GM19324 (cell line): Measurements from ENCODE around the gene INSL3.

Experiments used
- ATAC-seq: cut with Tn5 transposase; IDR thresholded peaks from one replicate; pipeline ENCODE4 v1.9.1; 2021; ENCODE audit warnings: mild to moderate bottlenecking, moderate library complexity; ENCODE audit not compliant: unreplicated experiment, low FRiP score

INSL3 gene

DNA sequence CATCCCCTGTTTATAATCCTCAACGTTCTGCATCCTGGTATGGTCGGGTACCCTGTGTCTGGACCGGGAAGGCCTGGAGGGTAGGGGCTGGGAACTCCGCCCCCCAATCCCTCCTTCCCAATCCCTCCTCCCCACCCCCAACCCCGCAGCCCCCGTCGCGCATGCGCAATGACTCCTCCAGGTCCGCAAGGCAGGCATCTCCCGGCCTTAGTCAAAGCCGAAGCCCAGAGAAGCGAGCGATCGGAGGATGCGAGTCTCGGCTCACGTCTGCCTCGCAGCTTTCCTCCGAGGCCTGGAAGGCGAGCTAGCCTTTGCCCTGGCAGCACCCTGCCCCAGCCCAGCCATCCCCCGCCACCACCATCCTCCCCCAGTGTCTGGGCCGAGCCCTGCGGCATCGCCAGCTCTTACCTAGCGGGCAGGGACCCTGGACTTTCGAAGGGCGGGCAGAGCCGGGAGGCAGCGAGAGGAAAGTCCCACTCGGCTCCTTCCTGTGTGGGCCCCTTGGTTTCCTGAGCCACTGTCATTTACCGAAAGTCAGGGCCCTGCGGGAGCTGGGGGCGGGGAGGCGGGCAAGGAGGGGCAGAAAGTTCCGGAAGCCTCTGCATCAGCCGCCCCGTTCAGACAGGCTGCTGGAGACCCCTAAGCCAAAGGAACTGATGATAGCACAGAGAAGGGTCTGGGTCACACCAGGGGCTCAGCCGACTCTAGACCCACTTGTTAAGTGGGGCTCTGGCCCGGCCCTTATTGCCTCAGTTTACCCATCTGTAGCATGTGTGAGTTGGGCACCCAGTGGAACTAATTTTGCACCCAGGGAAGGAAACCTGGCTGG lies 26.4 kb upstream of the INSL3 start, which contains the start of gene JAK3:
TSS of gene JAK3 (minus strand) at position 445 of the 829 bp plus-strand sequence. CDS start 3,565 bp downstream, outside the sequence.
- peak; percentile 56 for ATAC-seq

DNA sequence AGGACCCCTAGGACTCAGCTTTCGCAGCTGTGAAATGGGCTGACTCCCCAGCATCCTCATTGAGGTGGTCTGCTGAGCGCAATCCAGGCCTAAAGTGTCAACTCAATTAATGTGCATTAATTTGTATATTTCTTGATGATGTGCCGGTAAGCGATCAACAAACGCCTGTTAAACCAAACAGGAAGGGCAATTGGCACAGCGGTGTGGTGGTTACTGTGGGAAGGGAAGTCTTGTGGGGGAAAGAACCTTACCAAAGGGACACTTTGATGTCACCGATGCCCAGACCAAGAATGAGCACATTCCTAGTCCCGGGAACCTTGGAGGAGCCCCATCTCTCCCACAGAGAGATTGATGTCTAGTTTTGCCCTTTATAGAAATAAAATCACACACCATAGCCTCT lies 24.8 kb upstream of the INSL3 start:
- no peak for ATAC-seq

- ATAC-seq, result no peak
Observed at GRCh38 chr19:17843908-17844490, 22.7 kb upstream of the INSL3 start.

DNA sequence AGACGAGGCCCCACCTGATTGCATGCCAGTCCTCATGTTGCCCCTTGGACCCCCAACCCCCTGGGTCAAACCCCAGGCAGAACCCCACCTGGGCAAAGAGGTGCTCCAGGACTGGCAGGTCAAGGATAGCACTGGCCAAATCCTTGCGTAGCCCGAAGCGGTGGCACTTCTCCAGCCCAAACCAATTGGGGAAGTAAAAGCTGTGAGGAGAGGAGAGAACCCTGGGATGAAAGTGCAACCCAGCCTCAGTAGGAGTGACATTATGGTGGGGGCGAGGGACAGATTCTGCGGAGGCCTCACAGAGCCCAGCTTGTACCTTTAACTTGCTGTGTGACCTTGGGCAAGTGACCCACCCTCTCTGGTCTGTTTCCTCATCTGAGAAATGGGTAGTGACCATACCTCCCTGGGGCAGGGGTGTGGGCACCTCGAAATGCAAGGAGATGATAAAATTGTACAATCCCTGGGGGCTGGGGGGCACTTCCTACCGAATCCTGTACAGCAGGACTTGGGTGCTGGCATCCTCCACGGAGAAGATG lies 22.0 kb upstream of the INSL3 start:
- no peak for ATAC-seq

DNA sequence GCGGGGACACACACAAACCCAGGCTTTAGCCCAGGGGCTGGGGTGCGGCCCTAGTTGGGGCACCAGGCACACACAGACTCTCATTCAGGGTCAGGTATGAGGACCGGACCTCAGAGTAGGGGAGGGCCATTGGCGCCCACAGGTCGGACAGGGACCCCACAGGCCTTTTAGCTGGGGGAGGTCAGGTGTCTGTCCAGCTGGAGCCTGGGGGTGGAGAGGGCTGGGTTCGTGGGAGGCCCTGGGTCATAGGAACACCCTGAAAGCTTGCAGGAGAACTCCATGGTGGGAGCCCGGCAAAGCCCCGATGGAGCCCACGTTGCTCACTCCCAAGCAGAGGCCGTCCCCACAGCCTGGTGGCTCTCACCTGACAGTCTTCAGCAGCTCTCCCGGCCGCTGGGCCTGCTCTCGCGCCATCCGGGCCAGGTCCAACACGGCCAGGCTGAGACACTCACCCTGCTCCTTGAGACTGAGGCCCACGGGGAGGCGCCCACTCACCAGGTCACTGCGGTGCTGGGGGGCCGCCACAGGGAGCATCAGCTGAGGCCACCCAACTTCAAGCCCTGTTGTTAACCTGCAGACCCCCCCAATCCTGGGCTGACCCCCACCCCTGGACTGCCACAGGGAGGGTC lies 21.5 kb upstream of the INSL3 start:
- ATAC-seq, result no peak

GRCh38 chr19:17841810-17842662 lies 20.7 kb upstream of the INSL3 start:
- no peak for ATAC-seq

GRCh38 chr19:17841371-17841809 lies 20.1 kb upstream of the INSL3 start:
- no peak for ATAC-seq

DNA sequence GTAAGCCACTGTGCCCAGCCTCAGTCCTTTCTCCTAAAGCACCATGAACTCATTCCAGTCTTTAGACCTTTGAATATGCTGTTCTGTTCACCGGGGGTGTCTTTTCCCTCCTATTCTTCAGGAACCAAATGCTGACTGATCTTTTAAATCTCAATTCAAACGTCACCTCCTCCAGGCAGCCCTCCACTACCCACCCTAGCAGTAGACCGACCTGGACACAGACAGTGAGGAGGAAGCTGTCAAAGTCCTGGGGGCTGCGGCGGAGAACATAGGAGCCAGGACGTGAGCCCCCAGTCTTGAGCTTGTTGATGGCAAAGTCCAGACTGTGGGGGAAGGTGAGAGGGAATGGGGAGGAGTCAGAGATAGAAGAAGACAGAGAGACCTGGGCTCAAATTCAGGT lies 18.7 kb upstream of the INSL3 start:
- no peak for ATAC-seq

DNA sequence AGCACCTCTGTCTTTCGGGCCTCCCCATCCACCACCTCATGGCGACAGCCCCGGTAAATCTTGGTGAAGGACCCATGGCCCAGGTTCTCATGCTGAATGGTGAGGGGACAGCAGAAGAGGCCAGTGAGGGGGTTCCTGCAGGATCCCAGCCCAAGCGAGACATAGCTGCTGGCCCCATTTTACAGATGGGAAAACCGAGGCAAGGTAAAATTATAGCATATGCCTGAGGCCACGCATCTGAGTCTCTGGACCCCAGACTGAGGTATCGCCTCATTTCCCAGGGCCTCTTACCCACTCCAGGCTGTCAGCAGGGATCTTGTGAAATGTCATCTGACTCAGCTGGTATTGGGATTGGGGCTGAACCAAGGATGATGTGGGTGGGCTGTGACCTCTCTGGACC lies 16.7 kb upstream of the INSL3 start:
- ATAC-seq, result no peak

DNA sequence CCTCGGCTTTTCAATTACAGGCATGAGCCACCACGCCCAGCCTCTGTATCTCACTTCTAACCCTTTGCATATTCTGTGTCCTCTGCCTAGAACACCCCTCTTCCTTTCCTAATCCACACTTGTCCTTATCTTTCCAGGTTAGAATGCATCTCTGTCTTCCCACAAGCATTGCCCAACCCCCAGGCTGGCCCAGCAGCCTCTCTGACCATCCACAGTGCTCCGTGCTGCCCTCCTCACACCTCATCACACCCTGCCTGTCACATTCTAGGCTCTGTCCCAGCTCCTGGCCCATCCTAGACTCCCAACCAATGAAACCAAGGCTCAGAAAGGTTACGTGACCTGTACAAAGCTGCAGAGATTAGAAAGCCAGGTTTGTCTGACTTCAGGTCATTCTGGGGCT lies 15.2 kb upstream of the INSL3 start:
- ATAC-seq, result no peak

DNA sequence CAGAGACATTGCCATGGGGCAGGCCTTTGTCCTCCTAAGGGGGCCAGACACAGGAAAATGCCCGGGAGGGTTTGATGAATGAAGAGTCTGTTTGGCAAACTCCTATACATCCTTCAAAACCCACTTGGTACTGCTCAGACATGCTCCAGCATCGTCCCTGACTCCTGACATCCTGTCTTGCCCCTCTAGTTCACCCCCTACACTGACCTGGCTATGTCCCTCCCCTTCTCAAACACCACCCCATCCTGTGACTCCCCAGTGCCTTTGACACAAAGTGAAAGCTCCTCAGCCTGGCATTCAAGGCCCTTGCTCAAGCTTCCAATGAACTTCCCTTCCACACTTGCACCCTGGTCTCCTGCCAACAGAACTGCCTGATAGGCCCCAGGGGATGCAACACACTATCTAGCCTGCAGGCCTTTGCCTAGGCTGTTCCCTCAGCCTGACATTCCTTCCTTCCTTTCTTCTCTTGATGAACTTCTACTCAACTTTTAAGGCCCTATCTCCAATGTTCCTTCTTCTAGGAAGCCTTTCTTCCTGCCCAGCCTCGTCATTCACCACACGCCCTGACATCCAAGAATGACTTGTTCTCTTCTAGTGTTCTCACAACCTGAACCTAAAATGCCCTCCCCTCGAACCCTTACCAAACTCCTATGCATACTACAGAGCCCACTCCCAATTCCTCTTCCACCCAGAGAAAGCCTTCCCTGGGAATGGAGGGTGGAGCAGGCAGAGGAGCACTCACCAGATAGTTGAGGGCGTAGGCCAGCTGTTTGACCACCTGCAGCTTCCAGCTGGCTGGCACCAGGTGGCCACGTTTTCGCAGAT lies 14.1 kb upstream of the INSL3 start:
- ATAC-seq, result no peak

- no peak for ATAC-seq
Observed at GRCh38 chr19:17834350-17835181, 13.2 kb upstream of the INSL3 start.

- no peak for ATAC-seq
Observed at GRCh38 chr19:17832443-17833208, 11.3 kb upstream of the INSL3 start.

GRCh38 chr19:17831419-17831888 lies 10.1 kb upstream of the INSL3 start:
- no peak for ATAC-seq

DNA sequence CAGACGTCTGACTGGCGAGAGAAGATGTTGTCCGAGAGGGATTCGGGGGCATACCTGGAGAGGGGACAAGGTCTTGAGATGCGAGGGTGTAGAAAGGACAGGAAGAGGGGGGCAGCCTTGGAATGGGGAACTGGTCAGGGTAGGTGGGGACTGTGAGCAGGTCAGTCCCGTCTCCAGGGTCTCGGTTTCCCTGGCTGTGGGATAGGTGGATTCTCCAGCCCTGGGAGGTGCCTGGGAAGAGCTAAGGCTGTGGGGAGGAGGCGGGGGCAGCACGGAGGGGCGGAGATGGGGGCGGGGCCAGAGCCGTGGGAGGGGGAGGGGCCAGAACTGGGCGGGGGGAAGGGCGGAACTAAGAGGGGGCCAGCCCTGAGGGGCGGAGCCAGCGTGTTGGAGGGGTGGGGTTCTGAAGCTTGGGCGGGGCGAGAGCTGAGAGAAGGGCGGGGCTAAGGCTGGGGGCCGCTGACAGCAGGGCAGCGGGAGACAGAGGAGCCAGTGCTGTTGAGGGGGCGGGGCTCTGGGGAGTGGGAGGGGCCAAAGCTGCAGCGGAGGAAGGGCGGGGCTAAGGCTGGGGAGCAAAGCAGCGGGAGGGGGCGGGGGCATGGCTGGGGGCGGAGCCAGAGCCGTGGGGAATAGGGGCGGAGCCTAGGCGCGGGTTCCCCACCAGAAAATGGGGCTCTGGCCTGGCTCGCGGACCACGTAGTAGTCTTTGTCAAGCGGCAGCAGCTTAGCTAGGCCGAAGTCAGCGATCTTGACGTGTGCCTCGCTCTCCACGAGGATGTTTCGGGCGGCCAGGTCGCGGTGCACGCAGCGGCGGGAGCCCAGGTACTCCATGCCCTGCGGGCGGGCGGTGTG lies 9.5 kb upstream of the INSL3 start:
- ATAC-seq, result no peak

- no peak for ATAC-seq
Observed at GRCh38 chr19:17829855-17830566, 8.7 kb upstream of the INSL3 start.
